BLaER1 (cell line): Measurements from ENCODE around the gene FUCA1.

Source experiments
- H3K27ac ChIP-seq: shearing (Covaris generic); formaldehyde crosslinking; 2 replicates; pipeline ENCODE4 v1.8.1; 2022
- H3K27me3 ChIP-seq: shearing (Covaris generic); formaldehyde crosslinking; 2 replicates; pipeline ENCODE4 v1.8.1; 2022
- H3K36me3 ChIP-seq: shearing (Covaris generic); formaldehyde crosslinking; 2 replicates; pipeline ENCODE4 v1.8.1; 2022
- H3K4me1 ChIP-seq: shearing (Covaris generic); formaldehyde crosslinking; 2 replicates; pipeline ENCODE4 v1.8.1; 2022
- H3K4me2 ChIP-seq: shearing (Covaris generic); formaldehyde crosslinking; 2 replicates; pipeline ENCODE4 v1.8.1; 2022
- H3K4me3 ChIP-seq: shearing (Covaris generic); formaldehyde crosslinking; 2 replicates; pipeline ENCODE4 v1.8.1; 2022
- H3K9ac ChIP-seq: shearing (Covaris generic); formaldehyde crosslinking; 2 replicates; pipeline ENCODE4 v1.8.1; 2022
- H3K9me3 ChIP-seq: shearing (Covaris generic); formaldehyde crosslinking; 2 replicates; pipeline ENCODE4 v1.8.1; 2022
- H4K20me1 ChIP-seq: shearing (Covaris generic); formaldehyde crosslinking; 2 replicates; pipeline ENCODE4 v1.8.1; 2022
- Cebpa-rat ChIP-seq: shearing (Covaris generic); IDR thresholded peaks from 2 replicates; pipeline ENCODE4 v1.8.1; 2022

FUCA1 gene

DNA sequence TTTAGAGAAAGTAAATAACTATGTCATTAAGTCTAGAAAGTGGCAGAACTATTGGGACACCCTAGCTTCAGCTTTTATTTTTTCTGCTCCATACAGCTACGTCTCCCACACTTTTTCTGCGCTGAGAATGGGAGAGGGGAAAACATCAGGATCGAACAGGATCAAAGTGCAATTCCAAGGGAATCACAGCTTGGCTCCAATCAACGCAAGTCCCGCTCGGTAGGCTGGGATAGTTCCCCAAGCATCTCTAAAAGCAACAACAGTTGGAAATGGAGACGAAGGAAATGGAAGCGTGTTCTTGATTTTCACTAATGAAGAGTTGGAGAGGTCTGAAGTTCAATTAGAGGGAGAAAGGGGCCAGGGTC is 43.4 kb downstream of the FUCA1 start:
- H4K20me1 ChIP-seq, result no peaks in the 10 kb centered on the region
- no peaks in the 10 kb centered on the region for H3K27me3 ChIP-seq
- H3K27ac ChIP-seq, result peak overlapping the region; percentile 98
- H3K4me1 ChIP-seq, result peaks cover 25% of the 10 kb centered on the region
- H3K36me3 ChIP-seq, result peaks cover 8% of the 10 kb centered on the region
- no peaks in the 10 kb centered on the region for H3K9me3 ChIP-seq
- TF ChIP-seq Cebpa-rat, result no peak
- peak overlapping the region; percentile 99 for H3K9ac ChIP-seq
- H3K4me2 ChIP-seq, result peak overlapping the region; percentile 76
- peak overlapping the region; percentile 99 for H3K4me3 ChIP-seq

DNA sequence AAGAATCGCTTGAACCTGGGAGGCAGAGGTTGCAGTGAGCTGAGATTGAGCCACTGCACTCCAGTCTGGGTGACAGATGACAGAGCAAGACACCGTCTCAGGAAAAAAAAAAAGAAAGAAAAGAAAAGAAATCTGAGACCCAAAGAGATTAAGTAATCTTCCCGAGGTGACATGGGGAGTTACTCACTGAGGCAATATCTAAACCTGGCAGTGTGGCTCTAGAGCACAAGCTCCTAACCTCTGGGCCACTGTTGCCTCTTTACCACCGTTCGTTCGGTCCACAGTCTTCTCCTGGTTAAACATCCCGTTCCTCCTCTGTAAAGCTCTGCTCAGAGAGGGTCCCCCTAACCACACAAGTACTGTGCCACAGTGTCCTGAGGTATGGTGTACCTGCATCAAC is 44.3 kb downstream of the FUCA1 start:
- H4K20me1 ChIP-seq, result no peaks in the 10 kb centered on the region
- TF ChIP-seq Cebpa-rat, result no peak
- H3K36me3 ChIP-seq, result peaks cover 15% of the 10 kb centered on the region
- H3K27ac ChIP-seq, result no peak overlapping the region
- no peaks in the 10 kb centered on the region for H3K27me3 ChIP-seq
- H3K9me3 ChIP-seq, result no peaks in the 10 kb centered on the region
- peak overlapping the region; percentile 76; the same call in 1 of the 2 replicates for H3K4me2 ChIP-seq
- H3K9ac ChIP-seq, result peak overlapping the region; percentile 99; the same call in 1 of the 2 replicates
- no peak overlapping the region for H3K4me3 ChIP-seq
- H3K4me1 ChIP-seq, result peaks cover 25% of the 10 kb centered on the region

DNA sequence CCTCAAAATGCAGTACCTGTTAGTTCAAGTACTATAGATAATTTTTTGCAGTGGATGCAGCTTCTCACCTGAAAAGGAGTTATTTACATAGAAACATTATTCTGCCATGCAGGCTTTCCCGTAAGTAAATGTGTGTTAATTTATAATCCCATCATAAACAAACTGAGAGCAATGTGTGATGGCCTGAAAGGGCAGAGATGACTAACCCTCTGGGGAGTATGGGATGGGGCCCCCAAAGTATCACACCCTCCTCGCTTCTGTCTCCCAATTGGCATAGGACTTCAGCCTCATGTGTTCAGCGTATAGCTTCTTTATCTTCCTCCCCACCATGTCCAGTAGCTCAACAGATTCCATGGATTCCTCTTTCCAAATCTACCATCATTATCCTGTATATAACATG is 50.5 kb downstream of the FUCA1 start:
- H3K9ac ChIP-seq, result no peak overlapping the region

DNA sequence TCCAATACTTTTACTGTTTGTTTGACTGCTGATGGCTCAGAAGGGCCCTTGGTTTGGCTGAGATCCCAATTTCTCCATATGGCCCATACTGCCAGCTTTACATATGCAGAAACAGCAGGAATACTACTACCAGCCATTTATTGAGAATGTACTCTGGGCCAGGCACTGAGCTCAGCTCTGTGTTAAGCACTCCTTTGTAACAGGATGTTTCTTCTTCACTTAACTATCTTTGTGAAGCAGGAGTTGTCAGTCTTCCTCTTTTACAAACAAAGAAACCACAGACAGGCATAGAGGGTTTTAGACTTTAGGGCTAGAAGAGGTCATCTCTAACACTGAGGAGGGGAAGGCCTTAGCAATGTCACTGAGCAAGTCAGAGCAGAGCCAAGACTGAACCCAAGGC is 51.2 kb downstream of the FUCA1 start:
- no peak overlapping the region for H3K4me3 ChIP-seq
- no peaks in the 10 kb centered on the region for H3K27me3 ChIP-seq
- no peaks in the 10 kb centered on the region for H3K9me3 ChIP-seq
- H3K9ac ChIP-seq, result no peak overlapping the region
- H3K27ac ChIP-seq, result no peak overlapping the region
- no peaks in the 10 kb centered on the region for H3K4me1 ChIP-seq
- no peaks in the 10 kb centered on the region for H4K20me1 ChIP-seq
- no peak for TF ChIP-seq Cebpa-rat
- H3K36me3 ChIP-seq, result peaks cover 84% of the 10 kb centered on the region
- no peak overlapping the region for H3K4me2 ChIP-seq

More for the DNA sequence above, 50.5 kb downstream of the FUCA1 start:
- no peaks in the 10 kb centered on the region for H3K4me1 ChIP-seq
- no peak overlapping the region for H3K27ac ChIP-seq
- H3K36me3 ChIP-seq, result peaks cover 76% of the 10 kb centered on the region
- no peak overlapping the region for H3K4me2 ChIP-seq
- H3K27me3 ChIP-seq, result no peaks in the 10 kb centered on the region
- no peaks in the 10 kb centered on the region for H4K20me1 ChIP-seq
- no peak for TF ChIP-seq Cebpa-rat
- H3K9me3 ChIP-seq, result no peaks in the 10 kb centered on the region
- no peak overlapping the region for H3K4me3 ChIP-seq

DNA sequence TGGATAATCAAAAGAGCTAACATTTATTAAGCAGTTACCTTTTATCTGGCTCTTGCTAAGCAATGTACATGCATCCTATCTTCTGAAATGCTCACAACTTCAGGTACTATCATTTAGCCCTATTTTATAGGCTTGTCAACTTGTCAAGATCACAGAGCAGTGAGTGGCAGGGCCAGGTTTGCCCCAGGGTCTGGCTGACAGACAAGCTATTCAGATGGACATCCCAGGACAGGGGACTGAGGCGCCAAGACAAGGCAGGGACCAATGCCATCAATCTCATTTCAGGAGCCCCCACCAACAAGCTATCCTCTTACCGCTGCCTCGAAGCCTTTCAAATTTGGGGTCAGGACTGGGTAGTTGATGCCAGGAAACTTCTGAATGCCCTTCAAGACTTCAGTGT is 51.7 kb downstream of the FUCA1 start:
- Histone ChIP-seq H3K4me3 (no peak overlapping the region), H3K9ac (no peak overlapping the region), H3K36me3 (peaks cover 88% of the 10 kb centered on the region), H3K4me2 (no peak overlapping the region), H4K20me1 (no peaks in the 10 kb centered on the region), H3K4me1 (peaks cover 3% of the 10 kb centered on the region; the same call in 1 of the 2 replicates), H3K9me3 (no peaks in the 10 kb centered on the region), H3K27ac (no peak overlapping the region), H3K27me3 (no peaks in the 10 kb centered on the region)
- no peak for TF ChIP-seq Cebpa-rat

DNA sequence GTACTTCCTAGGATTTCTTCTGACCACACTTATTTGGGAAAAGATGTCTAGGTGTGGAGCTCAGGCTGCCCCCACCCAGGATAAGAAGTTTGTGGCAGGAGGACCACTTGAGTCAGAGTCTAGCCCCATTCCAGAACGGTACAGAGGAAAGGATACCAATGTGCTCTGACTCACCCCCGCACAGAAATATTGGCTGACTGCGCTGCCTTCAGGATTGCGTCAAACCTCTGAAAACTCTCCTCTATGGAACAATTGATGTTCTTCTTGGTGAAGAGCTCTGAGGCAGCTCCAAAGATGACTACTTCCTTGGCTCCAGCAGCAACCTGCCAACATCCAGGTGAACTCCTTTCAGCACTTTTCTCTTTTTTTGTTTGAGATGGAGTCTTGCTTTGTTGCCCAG is 54.1 kb downstream of the FUCA1 start:
- no peak overlapping the region for H3K9ac ChIP-seq
- no peak overlapping the region for H3K4me2 ChIP-seq
- no peak overlapping the region for H3K27ac ChIP-seq
- H3K9me3 ChIP-seq, result no peaks in the 10 kb centered on the region
- peaks cover 74% of the 10 kb centered on the region for H3K36me3 ChIP-seq
- H3K4me1 ChIP-seq, result peaks cover 19% of the 10 kb centered on the region
- TF ChIP-seq Cebpa-rat, result no peak
- no peak overlapping the region for H3K4me3 ChIP-seq
- H3K27me3 ChIP-seq, result no peaks in the 10 kb centered on the region
- H4K20me1 ChIP-seq, result no peaks in the 10 kb centered on the region

DNA sequence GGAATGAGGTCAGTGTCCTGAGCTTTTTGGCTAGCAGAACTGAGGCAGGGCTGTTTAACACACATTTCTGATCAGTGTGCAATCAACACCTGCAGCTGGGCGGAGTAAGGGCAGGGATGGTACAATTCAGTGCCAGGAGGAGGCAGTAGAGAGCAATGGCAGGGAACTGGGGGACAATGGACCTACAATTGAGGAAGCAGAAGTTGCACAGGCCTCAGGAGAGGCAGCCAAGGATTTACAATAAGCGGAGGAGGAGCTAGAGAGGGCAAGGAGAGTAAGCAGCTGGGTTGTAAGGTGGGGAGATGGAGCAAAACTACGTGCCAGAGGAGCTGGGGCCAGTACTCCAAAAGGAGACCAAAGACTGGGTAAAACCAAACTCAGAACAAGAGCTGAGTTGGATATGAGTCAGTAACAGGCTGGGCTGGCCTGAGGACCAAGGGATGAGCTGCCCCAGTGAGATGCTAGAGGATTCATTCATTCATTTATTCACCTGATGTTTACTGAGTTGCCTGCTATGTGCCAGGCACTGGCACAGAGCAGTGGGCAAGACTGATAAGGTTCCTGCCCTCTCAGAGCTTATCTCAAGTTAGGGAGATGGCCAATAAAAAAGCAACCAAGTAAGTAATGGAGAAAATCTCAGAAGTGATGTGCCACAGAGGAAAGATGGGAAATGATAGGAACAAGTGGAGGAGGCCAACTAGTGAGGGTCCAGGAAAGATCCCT is 57.1 kb downstream of the FUCA1 start:
- Histone ChIP-seq H3K4me1 (peaks cover 25% of the 10 kb centered on the region), H3K4me3 (no peak overlapping the region), H3K9ac (no peak overlapping the region), H3K4me2 (peak overlapping the region; percentile 13), H3K27ac (no peak overlapping the region), H3K27me3 (no peaks in the 10 kb centered on the region), H4K20me1 (no peaks in the 10 kb centered on the region), H3K9me3 (no peaks in the 10 kb centered on the region), H3K36me3 (peaks cover 70% of the 10 kb centered on the region)
- no peak for TF ChIP-seq Cebpa-rat

DNA sequence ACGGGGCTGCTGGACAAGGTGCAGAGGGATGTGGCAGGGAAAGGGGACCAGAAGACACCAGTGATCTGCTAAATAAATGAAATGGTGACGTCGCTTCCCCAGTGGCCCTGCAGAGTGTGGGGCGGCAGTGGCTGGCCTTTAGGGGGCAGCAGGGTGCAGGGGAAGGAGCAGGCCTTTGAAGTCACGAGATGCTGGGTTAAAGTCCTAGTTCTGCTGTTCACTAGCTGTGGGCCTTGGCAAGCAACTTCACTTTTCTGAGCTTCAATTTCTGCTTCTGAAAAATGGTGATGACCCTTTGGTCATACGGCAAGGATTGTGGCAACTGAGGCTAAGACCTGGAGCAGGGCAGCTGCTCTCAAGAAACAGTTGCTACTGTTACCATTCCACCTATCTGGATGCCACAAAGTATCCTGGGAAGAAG is 58.3 kb downstream of the FUCA1 start:
- Histone ChIP-seq H3K9ac (no peak overlapping the region), H3K27me3 (no peaks in the 10 kb centered on the region), H3K4me2 (peak overlapping the region; percentile 10; the same call in 1 of the 2 replicates), H4K20me1 (no peaks in the 10 kb centered on the region), H3K4me1 (peaks cover 25% of the 10 kb centered on the region), H3K36me3 (peaks cover 58% of the 10 kb centered on the region), H3K4me3 (no peak overlapping the region), H3K27ac (no peak overlapping the region), H3K9me3 (no peaks in the 10 kb centered on the region)
- TF ChIP-seq Cebpa-rat, result no peak

DNA sequence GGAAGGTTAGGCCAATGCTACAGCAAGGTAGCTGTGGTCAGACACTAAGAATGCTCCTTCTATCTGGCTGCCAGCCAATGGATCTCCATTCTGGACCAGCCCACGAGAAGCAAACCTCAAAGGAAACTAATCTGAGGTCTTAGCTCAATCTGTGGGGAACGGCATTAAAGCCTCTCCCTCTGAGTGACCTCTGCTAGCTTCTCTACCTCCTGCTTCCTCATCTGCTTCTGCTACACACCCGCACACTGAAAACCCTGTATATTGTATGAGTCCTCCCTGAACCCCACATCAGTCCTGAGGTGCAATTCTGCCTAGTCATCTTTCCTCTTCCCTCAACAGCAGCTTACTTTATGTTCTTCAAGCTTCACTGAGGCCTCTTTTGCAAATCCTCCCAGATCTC is 60.6 kb downstream of the FUCA1 start:
- H3K4me2 ChIP-seq, result no peak overlapping the region
- no peak overlapping the region for H3K9ac ChIP-seq
- H4K20me1 ChIP-seq, result no peaks in the 10 kb centered on the region
- H3K27ac ChIP-seq, result no peak overlapping the region
- H3K4me3 ChIP-seq, result no peak overlapping the region
- TF ChIP-seq Cebpa-rat, result no peak
- H3K27me3 ChIP-seq, result no peaks in the 10 kb centered on the region
- peaks cover 48% of the 10 kb centered on the region for H3K36me3 ChIP-seq
- peaks cover 25% of the 10 kb centered on the region for H3K4me1 ChIP-seq
- H3K9me3 ChIP-seq, result no peaks in the 10 kb centered on the region

DNA sequence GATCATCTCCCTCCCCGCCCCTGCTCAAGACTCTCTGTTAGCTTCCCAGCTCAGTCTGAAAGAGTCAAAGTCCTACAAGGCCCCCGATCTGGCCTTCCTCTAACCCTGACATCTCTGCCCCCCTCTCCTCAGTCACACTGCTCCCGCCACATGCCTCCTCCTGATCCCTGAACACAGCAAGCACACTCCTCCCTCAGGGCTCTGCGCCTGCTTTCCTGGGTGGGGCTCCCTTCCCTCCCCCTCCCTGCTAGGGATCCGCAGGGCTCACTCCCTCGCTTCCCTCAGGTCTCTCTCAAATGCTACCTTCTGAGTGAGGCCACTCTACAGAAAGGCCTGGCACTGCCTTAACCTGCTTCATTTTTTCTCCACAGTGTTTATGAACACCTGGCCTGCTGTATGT is 61.8 kb downstream of the FUCA1 start:
- no peak overlapping the region for H3K9ac ChIP-seq
- H3K9me3 ChIP-seq, result no peaks in the 10 kb centered on the region
- H3K4me1 ChIP-seq, result peaks cover 26% of the 10 kb centered on the region
- H3K36me3 ChIP-seq, result peaks cover 42% of the 10 kb centered on the region; the same call in 1 of the 2 replicates
- H3K4me2 ChIP-seq, result no peak overlapping the region
- H4K20me1 ChIP-seq, result no peaks in the 10 kb centered on the region
- H3K27ac ChIP-seq, result no peak overlapping the region
- TF ChIP-seq Cebpa-rat, result no peak
- no peak overlapping the region for H3K4me3 ChIP-seq
- H3K27me3 ChIP-seq, result no peaks in the 10 kb centered on the region
